ENCODE data around the gene CLK2. TPM values are rescaled to one million over a fixed set of nuclear protein-coding genes. Genes with fewer than 3 reads are reported as not detected.

The CLK2 gene
- total and polyA plus RNA-seq, 2 of the 13 experiments (the other 11 are each of a cell fraction or from before 2014, with no cell fraction given), result 20.1 to 73.5 TPM

DNA sequence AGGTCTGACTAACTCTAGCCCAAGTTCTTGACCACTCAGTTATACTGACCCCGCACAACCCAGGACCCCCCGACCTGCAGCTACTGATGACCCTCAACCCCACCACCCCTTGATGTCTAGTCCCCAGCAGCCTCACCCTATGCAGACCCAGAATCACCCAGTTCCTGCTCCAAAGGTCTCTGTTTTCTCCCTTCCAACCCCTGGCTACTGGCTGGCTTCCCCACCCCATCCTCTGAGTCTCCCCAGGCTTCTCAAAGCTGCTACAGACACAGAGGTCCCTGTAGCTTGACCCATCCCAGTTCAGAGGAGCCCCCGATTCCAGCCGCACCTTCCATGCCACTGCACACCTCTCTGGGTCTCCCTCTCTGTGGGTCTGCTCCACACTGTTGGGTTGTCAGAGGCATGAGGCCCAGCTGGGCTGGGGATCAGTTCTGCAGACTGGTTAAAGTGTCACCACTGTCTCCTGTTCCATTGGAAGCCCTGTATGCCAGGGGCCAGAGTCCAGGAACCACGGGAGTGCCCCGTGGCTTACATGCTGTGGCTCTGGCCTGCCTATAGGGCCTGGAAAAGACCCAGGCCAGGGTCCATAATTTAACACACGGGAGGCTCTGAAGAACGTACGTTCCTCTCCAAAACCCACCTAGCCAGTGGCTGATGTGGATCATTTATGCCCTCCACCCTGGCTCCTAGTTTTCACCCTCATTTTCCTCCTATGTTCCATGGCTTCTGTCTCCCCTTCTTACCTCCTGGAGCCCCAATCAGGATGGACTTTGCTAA is 27.4 kb upstream of the CLK2 start (continued):
- TF ChIP-seq PTBP1 (IDR thresholded peaks at IDR 0.05; ENCODE audit: low read depth, low read length, poor library complexity, severe bottlenecking) (no peak), HCFC1 (IDR thresholded peaks at IDR 0.05; ENCODE audit: low read depth, low read length) (no peak), BORCS8-MEF2B (CRISPR knock-in tag; IDR thresholded peaks at IDR 0.05) (peak; percentile 85), NAIF1 (CRISPR knock-in tag; IDR thresholded peaks at IDR 0.05; ENCODE audit: borderline replicate concordance) (no peak), ZFYVE20 (CRISPR knock-in tag; IDR thresholded peaks at IDR 0.05; ENCODE audit: borderline replicate concordance, low read depth) (no peak), PHF5A (CRISPR knock-in tag; IDR thresholded peaks at IDR 0.05; ENCODE audit: low read depth, unreplicated experiment) (peak; percentile 81), XRCC5 (optimal IDR thresholded peaks at IDR 0.05; ENCODE audit: low read length) (peak; percentile 34), ZNF746 (CRISPR knock-in tag; IDR thresholded peaks at IDR 0.05) (peak; percentile 34; the same call in 1 of the 2 replicates), EHMT2 (IDR thresholded peaks at IDR 0.05; ENCODE audit: borderline replicate concordance, low read depth, low read length) (no peak; the same call in 1 of the 2 replicates), KAT8 (CRISPR knock-in tag; IDR thresholded peaks at IDR 0.05) (peak; percentile 63; the same call in 1 of the 2 replicates), ZNF75D (CRISPR knock-in tag; IDR thresholded peaks at IDR 0.05; ENCODE audit: borderline replicate concordance) (no peak)
- TF ChIP-seq, protein P1, sequence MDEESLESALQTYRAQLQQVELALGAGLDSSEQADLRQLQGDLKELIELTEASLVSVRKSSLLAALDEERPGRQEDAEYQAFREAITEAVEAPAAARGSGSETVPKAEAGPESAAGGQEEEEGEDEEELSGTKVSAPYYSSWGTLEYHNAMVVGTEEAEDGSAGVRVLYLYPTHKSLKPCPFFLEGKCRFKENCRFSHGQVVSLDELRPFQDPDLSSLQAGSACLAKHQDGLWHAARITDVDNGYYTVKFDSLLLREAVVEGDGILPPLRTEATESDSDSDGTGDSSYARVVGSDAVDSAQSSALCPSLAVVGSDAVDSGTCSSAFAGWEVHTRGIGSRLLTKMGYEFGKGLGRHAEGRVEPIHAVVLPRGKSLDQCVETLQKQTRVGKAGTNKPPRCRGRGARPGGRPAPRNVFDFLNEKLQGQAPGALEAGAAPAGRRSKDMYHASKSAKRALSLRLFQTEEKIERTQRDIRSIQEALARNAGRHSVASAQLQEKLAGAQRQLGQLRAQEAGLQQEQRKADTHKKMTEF (CRISPR knock-in tag; IDR thresholded peaks at IDR 0.05), result peak; percentile 94
- TF ChIP-seq, protein P2, sequence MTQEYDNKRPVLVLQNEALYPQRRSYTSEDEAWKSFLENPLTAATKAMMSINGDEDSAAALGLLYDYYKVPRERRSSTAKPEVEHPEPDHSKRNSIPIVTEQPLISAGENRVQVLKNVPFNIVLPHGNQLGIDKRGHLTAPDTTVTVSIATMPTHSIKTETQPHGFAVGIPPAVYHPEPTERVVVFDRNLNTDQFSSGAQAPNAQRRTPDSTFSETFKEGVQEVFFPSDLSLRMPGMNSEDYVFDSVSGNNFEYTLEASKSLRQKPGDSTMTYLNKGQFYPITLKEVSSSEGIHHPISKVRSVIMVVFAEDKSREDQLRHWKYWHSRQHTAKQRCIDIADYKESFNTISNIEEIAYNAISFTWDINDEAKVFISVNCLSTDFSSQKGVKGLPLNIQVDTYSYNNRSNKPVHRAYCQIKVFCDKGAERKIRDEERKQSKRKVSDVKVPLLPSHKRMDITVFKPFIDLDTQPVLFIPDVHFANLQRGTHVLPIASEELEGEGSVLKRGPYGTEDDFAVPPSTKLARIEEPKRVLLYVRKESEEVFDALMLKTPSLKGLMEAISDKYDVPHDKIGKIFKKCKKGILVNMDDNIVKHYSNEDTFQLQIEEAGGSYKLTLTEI (CRISPR knock-in tag; conservative IDR thresholded peaks at IDR 0.05), result no peak
- TF ChIP-seq, protein P3, sequence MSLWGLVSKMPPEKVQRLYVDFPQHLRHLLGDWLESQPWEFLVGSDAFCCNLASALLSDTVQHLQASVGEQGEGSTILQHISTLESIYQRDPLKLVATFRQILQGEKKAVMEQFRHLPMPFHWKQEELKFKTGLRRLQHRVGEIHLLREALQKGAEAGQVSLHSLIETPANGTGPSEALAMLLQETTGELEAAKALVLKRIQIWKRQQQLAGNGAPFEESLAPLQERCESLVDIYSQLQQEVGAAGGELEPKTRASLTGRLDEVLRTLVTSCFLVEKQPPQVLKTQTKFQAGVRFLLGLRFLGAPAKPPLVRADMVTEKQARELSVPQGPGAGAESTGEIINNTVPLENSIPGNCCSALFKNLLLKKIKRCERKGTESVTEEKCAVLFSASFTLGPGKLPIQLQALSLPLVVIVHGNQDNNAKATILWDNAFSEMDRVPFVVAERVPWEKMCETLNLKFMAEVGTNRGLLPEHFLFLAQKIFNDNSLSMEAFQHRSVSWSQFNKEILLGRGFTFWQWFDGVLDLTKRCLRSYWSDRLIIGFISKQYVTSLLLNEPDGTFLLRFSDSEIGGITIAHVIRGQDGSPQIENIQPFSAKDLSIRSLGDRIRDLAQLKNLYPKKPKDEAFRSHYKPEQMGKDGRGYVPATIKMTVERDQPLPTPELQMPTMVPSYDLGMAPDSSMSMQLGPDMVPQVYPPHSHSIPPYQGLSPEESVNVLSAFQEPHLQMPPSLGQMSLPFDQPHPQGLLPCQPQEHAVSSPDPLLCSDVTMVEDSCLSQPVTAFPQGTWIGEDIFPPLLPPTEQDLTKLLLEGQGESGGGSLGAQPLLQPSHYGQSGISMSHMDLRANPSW (CRISPR knock-in tag; IDR thresholded peaks at IDR 0.05; ENCODE audit: borderline replicate concordance), result no peak
- TF ChIP-seq, protein P4, sequence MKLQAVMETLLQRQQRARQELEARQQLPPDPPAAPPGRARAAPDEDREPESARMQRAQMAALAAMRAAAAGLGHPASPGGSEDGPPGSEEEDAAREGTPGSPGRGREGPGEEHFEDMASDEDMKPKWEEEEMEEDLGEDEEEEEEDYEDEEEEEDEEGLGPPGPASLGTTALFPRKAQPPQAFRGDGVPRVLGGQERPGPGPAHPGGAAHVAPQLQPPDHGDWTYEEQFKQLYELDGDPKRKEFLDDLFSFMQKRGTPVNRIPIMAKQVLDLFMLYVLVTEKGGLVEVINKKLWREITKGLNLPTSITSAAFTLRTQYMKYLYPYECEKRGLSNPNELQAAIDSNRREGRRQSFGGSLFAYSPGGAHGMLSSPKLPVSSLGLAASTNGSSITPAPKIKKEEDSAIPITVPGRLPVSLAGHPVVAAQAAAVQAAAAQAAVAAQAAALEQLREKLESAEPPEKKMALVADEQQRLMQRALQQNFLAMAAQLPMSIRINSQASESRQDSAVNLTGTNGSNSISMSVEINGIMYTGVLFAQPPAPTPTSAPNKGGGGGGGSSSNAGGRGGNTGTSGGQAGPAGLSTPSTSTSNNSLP (IDR thresholded peaks at IDR 0.05; ENCODE audit: low read depth, low read length), result no peak

Measured in HepG2 (cell line).